ENCODE measurements around the gene CRYBA4.

Gene CRYBA4

GRCh38 chr22:26673486-26673885 lies 51.7 kb downstream of the CRYBA4 start:
- H3K4me3 ChIP-seq (ENCODE audit: control insufficient read depth, low read depth, low read length), result peak overlapping the region; percentile 90
- DNase-seq (ENCODE audit: low read depth), result peak; percentile 45
- TF ChIP-seq CTCF (conservative IDR thresholded peaks at IDR 0.05; ENCODE audit: control insufficient read depth, insufficient read depth, low read depth, low read length), result no peak

- no peak overlapping the region for H3K4me3 ChIP-seq (ENCODE audit: control insufficient read depth, low read depth, low read length)
- no peak for TF ChIP-seq CTCF (conservative IDR thresholded peaks at IDR 0.05; ENCODE audit: control insufficient read depth, insufficient read depth, low read depth, low read length)
- DNase-seq (ENCODE audit: low read depth), result no peak
Measured at GRCh38 chr22:26674211-26675190, 52.7 kb downstream of the CRYBA4 start.

GRCh38 chr22:26675687-26676268 lies 54.0 kb downstream of the CRYBA4 start:
- H3K4me3 ChIP-seq (ENCODE audit: control insufficient read depth, low read depth, low read length), result no peak overlapping the region
- no peak for DNase-seq (ENCODE audit: low read depth)
- no peak for TF ChIP-seq CTCF (conservative IDR thresholded peaks at IDR 0.05; ENCODE audit: control insufficient read depth, insufficient read depth, low read depth, low read length)

- H3K4me3 ChIP-seq (ENCODE audit: control insufficient read depth, low read depth, low read length), result no peak overlapping the region
- no peak for DNase-seq (ENCODE audit: low read depth)
- TF ChIP-seq CTCF (conservative IDR thresholded peaks at IDR 0.05; ENCODE audit: control insufficient read depth, insufficient read depth, low read depth, low read length), result no peak
Measured at GRCh38 chr22:26677217-26677616, 55.5 kb downstream of the CRYBA4 start.

- DNase-seq (ENCODE audit: low read depth), result peak; percentile 72
- TF ChIP-seq CTCF (conservative IDR thresholded peaks at IDR 0.05; ENCODE audit: control insufficient read depth, insufficient read depth, low read depth, low read length), result peak; percentile 97
- H3K4me3 ChIP-seq (ENCODE audit: control insufficient read depth, low read depth, low read length), result no peak overlapping the region
Measured at GRCh38 chr22:26679003-26679629, 57.4 kb downstream of the CRYBA4 start.
